ENCODE results near the gene ASB2.

DNA sequence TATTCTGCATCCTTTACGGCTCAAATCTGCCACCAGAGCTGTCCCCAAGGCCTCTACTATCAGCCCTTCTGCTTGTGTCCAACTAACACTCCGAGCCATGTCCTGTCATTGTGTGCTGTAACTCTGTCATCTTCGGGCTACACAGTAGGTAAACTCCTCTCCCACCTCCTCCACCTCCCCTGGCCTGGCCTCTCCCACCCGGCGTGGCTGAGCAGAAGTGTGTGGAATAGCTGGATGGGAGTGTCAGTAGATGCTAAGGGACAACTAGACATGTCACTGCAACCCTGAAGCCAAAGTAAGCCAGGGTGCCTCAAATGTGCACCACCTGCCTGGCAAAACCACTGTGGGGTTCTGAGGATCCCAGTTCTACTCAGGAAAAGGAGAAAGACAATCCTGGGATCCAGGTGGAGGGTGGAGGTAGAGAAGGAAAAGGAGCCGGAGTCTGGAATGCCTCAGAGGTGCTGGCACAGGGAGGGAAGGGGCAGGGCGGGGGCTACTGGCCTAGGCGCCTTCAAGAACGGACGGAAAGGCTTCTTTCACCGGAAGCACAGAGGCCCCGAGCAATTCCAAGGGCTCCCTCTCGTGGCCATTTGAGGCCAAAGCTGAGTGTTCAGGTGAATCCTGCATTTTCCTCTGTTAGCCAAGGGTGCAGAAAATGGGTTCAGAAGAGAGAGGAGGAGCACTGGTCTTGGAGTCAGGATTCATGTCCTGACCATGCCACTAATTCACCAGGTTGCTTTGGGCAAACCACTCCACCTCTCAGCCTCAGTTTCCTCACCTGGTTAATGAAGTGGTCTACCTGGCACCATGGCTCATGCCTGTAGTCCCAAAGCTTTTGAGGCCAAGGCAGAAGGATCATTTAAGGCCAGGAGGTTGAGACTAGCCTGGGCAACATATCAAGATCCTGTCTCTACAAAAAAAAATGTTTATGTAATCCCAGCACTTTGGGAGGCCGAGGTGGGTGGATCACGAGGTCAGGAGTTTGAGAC is 69.7 kb downstream of the ASB2 start:
- peak; percentile 85 for TF ChIP-seq CTCF (IDR thresholded peaks at IDR 0.05; ENCODE audit: low read depth, low read length, poor library complexity, severe bottlenecking)
- TF ChIP-seq EZH2phosphoT487 (IDR thresholded peaks at IDR 0.05; ENCODE audit: borderline replicate concordance, low read length): no peak

Measured in DOHH2 (cell line).